Central memory CD4-positive, alpha-beta T cell (primary cell): ENCODE measurements around the gene SAAL1.
"Not testable (repeated sequence)": the region's sequence is repeated elsewhere in the genome, so short reads cannot be mapped to it uniquely, and the experiment has no call there.

Source experiments
- DNase-seq: peaks from one replicate; pipeline ENCODE4 v3.0.0; 2022
- total RNA-seq, 3 experiments: gene quantifications; one replicate each; lab custom pipeline; 2026; lab: John Stamatoyannopoulos, UW

The SAAL1 gene
- total RNA-seq, result 14.1 to 40.6 (median 14.4) reads per million in 3 experiments

GRCh38 chr11:18105802-18106574 is at the start of gene SAAL1:
Gene SAAL1, minus strand, starts transcription at chr11:18106082. Its CDS starts 41 bp downstream, at chr11:18106041.
- peak; percentile 80 for DNase-seq

- DNase-seq, result no peak
These were observed 45.7 kb upstream of the SAAL1 start for GRCh38 chr11:18151581-18151980.

- no peak for DNase-seq
These were observed 40.0 kb upstream of the SAAL1 start for GRCh38 chr11:18145837-18146236.

- no peak for DNase-seq
These were observed 39.1 kb upstream of the SAAL1 start for GRCh38 chr11:18145025-18145424.

- no peak for DNase-seq
These were observed 38.4 kb upstream of the SAAL1 start for GRCh38 chr11:18144243-18144642.

GRCh38 chr11:18140145-18140544 is 34.3 kb upstream of the SAAL1 start:
- DNase-seq, result no peak

GRCh38 chr11:18137186-18137800 is 31.4 kb upstream of the SAAL1 start:
- DNase-seq, result no peak

- DNase-seq, result no peak
These were observed 29.4 kb upstream of the SAAL1 start for GRCh38 chr11:18135308-18135707.

GRCh38 chr11:18132341-18132740 is 26.5 kb upstream of the SAAL1 start, which contains the start of gene MRGPRX3:
Gene MRGPRX3, plus strand, starts transcription at chr11:18132571. Its CDS starts 4,632 bp downstream, at chr11:18137203.
- DNase-seq, result no peak

GRCh38 chr11:18131115-18131514 is 25.2 kb upstream of the SAAL1 start:
- DNase-seq, result not testable (repeated sequence)

- not testable (repeated sequence) for DNase-seq
These were observed 15.5 kb upstream of the SAAL1 start for GRCh38 chr11:18121331-18121828.

- peak; percentile 58 for DNase-seq
These were observed 9.7 kb upstream of the SAAL1 start for GRCh38 chr11:18115360-18116127.

GRCh38 chr11:18111005-18111404 is 5.1 kb upstream of the SAAL1 start:
- DNase-seq, result no peak

GRCh38 chr11:18108254-18108653 is 2.4 kb upstream of the SAAL1 start:
- DNase-seq, result no peak

GRCh38 chr11:18106688-18107087 is 806 bp upstream of the SAAL1 start:
- no peak for DNase-seq

GRCh38 chr11:18105086-18105801 is 638 bp downstream of the SAAL1 start:
- no peak for DNase-seq

GRCh38 chr11:18100926-18101656 is 4.8 kb downstream of the SAAL1 start:
- DNase-seq, result no peak

GRCh38 chr11:18093959-18094358 is 11.9 kb downstream of the SAAL1 start:
- DNase-seq, result no peak

- DNase-seq, result no peak
These were observed 14.2 kb downstream of the SAAL1 start for GRCh38 chr11:18091731-18092130.

GRCh38 chr11:18088966-18089365 is 16.9 kb downstream of the SAAL1 start:
- no peak for DNase-seq

- no peak for DNase-seq
These were observed 17.5 kb downstream of the SAAL1 start for GRCh38 chr11:18088366-18088765.

GRCh38 chr11:18081551-18081950 is 24.3 kb downstream of the SAAL1 start:
- no peak for DNase-seq
